GM19395 (cell line): ENCODE results near the gene SMIM45.

Experiments
- ATAC-seq: cut with Tn5 transposase; IDR thresholded peaks from one replicate; pipeline ENCODE4 v1.9.1; 2021; ENCODE audit warnings: mild to moderate bottlenecking, moderate library complexity; ENCODE audit not compliant: unreplicated experiment

SMIM45 gene

DNA sequence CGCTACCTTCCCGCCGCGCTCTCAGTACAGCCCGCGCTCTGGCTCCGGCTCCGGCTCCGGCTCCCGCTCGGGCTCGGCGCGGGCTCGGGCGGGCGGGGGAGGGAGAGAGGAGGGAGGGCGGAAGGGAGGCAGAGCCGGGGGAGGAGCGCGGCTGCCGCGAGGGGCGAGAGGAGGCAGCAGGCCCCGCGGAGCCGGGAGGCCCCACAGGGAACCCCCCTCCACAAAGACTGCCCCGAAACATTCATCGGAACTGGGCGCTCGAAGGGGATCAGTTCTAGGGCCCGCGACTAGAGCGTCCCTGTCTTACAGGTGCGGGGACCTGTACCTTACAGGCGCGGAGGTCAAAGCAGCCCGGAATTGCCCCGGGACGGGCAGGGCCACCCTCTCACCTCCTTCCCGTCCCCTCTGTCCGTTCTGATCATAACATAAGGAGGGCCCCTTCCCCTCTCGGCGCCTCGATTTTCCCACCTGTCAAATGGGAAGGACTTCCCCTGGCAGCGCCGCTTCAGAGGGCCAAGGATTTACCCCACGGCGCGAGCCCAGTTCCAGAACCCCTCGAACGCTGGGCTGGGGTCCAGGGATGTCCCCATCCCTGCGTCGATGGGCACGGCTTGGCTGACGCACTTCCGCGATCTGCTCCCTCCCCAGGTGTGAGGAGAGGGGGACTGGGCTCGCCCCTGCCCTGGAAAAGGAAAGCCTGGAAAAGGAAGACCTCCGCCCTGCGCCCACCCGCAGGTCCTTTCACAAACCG, 36.7 kb upstream of the SMIM45 start, which contains the start of gene SHISA8:
TSS of gene SHISA8 (minus strand) at position 40 of the 751 bp plus-strand sequence. CDS start 407 bp downstream, outside the sequence.
- ATAC-seq: no peak

DNA sequence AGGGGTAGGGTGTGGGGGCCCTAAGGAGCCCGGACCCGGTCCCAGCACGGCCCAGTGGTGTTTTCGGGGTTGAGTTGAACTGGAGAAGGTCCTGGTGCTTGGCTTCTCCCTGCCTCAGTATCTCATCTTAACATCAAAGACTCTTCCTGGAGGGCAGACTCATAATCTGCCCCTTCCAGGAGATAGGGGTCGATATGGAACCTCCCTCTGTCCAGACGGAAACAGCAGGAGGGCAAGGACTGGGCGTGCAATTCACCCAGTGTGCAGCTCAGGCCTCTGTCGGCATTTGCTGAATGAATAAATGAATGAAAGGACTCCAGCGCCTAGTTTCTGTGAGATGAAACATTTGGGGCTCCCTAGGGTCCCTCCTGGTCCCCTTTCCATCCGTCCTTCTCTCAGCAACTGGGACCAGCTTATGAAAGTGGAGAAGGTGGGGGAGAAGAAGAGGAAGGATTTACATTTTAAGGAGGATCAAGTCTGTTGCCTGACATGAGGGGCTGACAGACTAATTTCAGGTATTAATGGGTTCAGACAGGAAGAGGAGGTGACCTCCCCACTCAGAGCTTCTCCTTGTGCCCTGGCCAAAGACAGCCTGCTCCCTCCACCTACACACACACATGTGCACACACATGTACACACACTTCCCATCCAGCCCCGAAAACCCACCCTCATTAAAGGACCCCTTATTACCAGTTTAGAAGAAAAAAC, 36.0 kb upstream of the SMIM45 start:
- no peak for ATAC-seq

DNA sequence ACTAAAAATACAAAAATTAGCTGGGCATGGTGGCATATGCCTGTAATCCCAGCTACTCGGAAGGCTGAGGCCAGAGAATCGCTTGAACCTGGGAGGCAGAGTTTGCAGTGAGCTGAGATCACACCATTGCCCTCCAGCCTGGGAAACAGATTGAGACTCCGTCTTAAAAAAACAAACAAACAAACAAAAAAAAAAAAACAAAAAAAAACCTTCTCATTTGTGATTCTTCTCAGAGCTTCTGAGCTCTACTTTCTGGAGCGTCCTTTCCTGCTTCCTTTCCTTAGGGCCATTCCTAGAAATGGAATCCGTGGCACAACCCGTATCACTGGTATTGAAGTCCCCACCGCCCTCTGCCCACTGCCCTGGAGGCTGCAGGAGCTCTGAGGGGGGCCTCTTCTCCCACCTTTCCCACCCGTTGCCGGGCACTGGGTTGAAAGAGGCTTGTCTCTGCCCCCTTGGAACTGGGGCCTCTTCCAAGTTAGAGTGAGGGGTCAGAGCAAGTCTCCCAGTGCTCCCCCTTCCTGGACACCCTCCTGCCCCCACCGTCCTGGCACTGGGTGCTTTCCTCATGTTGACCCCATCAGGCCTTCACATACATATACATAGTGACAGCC, 35.1 kb upstream of the SMIM45 start:
- ATAC-seq: no peak

DNA sequence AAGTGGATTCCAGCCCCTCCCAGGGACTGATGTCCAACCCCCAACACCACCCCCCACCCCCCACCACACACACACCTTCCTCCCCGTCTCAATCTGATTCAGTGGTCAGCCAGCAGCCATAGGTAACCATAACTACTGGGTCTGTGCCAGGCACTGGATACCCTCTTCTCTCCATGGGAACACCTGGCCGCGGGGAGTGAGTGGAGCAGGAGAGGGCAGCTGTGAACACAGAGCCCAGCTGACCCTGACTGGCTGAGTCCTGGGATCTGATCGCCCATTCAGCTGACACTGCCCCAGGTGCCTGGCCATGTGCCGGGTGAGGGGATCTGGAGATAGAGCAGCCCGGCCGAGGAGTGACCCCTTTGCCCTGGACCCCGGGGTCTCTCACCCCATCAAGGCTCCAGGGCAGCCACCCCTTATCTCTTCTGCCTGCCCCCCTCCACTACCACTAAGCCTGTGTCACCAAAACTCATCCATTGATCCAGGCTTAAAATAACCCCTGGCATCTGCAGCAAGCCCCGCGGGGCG, 34.5 kb upstream of the SMIM45 start:
- ATAC-seq: no peak

DNA sequence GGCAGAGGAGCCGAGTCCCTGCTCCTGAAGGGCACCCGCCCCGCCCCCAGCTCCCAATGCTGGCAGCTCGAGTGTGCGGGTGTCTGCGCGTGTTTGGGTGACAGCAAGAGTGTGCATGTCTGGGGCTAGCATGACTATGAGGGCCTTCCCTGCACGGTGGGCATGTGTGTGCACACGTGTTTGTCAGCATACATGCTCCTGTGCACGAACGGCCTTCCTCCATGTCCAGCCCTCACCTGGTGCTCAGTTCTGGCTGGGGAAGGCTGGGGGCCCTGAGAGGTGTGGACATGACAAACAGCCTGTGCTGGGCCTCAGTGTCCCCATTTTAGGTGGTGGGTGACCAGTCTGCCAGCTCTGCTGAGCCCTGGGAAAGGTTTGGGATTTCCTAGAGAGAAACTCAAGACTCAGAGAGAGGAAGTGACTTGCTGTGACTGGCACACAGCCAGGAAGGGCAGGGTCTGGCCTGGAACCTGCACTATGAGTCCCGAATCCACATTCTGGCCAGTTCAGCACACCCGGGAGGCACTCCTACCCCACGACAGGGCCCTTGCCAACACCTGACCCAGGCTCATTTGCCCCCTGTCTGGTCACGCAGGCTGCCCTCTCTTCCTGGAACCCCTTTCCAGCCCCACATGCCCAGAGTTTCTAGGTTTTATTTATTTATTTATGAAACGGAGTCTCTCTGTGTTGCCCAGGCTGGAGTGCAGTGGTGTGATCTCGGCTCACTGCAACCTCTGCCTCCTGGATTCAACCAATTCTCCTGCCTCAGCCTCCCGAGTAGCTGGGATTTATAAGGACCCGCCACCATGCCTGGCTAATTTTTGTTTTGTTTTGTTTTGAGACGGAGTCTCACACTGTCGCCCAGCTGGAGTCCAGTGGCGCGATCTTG, 33.8 kb upstream of the SMIM45 start:
- ATAC-seq: no peak

DNA sequence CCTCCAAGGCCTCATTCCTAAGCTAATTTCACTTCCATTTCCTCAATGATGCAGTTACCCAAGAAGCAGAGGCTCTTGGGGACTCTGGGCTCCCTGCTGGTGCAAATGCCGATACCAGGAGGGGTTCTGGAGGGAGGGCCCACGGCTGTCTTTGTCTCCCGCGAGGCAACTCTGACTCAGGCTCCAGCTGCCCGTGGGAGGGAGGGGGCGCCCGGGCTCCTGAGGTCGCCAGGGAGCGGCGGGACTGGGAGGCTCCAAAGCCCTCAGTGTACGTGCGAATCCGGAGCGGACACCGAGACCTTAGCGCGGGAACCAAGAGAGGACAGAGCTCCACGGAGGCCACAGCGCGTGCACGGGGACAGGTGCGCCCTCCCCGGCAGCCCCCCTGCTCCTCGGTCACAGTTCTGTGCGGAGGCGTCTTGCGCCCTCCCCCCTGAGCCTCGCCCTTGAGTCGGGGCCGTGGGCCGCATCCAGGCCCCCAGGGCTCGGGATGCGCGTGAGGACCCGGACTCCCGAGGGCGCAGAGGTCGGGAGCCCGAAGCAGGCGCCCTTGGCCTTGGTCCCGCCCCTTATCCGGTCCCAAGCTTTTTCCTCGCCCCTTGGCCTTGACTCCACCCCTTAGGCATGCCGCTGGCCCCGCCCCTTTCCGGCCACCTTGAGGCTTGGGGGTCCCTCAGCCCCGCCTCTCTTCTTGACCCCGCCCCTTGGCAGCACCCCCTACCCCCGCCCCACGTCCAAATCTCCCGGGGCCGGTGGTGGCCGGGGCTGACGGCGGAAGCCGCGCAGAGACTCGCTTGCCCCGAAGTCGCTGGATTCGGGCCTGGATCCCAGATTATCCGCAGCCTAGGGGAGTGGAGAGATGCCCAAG, 32.4 kb upstream of the SMIM45 start:
- ATAC-seq: peak; percentile 45

DNA sequence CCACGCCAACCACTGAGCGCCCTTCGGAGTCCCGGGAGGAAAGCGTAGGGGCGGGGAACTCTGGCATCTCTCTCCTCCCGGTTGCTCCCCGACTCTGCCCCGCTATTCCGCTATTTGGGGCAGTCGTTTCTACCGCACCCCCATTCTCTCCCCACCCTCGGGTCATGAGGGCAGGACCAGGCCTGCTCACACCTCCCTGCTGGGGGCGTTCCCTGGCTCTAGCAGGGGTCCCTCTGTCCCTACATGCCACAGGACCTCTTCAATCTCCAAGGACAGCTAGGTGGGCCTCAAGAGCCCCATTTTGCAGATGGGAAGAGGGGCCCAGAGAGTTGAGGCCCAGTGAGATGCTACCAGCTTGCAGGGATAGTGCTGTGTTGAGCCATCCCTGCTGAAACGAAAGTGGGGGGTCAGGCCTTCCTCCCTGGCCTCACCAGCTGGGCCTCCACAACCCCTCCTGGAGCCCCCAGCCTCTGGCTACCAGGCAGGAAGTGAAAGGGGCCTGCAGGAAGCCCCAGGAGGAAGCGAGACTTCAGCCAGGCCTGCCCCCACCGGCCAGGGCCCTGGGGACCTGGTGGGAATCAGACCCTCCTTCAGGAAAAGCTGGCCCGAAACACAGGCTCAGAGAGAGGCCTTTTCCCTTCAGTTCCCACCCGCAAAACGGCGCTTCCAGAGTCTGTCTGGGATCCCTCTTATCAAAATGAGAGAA, 31.5 kb upstream of the SMIM45 start:
- peak; percentile 39 for ATAC-seq

DNA sequence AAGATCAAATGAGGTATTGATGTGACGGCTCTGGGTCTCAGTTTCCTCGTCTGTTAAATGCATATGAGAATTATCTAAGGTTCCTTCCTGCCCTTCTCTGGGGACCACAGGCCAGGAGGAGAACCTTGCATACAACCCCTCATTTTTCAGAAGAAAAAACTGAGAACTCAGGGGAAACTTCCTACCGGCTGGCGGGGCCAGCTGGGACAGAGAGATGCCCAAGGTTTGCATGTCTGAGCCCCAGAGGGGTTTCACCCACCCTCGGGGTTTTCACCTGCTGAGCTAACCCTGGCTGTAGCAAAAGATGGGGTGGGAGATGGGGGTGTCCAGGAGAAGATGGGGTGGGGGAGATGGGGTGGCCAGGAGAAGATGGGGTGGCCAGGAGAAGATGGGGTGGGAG, 29.6 kb upstream of the SMIM45 start:
- ATAC-seq: no peak

DNA sequence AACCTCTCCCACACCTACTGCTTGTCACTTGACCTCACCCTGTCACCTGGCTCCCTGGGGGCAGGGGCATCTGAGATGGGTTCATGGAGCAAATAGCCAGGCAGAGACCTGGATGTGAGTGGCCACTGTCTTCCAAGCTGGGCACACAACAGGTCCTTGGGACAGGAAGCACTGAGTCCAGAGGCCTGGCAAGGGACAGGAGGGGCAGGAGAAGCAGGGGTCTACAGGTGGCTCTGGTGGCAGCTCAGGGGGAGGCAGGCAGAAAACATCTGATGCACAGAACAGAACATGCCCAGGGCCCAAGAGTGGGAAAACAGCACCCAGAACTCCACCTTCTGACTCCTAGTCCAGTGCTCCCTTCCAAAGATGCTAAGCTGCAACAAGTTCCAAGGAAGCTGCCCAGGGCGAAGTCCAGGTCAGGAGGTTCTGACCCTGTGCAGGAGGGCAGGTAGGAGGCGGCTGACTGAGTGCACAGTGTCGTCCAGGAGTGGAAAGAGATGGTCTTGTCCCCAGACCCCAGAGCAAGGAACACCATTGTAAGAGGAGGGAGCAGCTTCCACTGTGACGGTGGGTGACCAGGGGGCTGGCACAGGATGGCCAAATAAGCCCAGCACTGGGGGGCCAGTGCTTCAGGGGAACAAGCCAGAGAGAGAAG, 28.9 kb upstream of the SMIM45 start:
- ATAC-seq: no peak

DNA sequence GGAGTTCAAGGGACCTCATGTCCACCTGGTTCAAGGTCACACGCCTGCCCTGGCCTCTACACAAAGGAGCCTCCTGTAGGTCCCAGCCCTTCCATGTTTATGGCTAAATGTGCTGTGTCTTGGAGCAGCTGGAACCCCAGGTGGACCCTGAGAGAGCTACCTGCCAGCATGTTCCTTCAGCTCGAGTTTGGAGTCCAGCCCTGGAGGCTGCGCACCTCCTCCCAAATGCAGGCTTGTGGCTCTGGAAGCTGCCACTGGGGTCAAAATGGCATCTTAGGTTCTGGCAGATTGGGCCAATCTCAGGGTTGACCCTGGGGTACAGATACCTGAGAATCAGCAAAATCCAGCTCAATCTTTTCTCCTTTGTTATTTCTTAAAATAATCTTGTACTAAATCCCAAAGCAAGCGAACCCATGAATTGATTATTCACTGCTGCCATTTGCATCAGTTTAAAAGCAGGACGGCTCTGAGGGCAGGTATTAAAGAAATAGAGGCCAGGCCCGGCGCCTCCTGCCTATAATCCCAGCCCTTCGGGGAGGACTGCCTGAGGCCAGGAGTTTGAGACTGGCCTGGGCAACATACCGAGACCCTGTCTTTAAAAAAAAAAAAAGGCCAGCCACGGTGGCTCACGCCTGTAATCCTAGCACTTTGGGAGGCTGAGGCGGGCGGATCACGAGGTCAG, 28.2 kb upstream of the SMIM45 start:
- no peak for ATAC-seq

DNA sequence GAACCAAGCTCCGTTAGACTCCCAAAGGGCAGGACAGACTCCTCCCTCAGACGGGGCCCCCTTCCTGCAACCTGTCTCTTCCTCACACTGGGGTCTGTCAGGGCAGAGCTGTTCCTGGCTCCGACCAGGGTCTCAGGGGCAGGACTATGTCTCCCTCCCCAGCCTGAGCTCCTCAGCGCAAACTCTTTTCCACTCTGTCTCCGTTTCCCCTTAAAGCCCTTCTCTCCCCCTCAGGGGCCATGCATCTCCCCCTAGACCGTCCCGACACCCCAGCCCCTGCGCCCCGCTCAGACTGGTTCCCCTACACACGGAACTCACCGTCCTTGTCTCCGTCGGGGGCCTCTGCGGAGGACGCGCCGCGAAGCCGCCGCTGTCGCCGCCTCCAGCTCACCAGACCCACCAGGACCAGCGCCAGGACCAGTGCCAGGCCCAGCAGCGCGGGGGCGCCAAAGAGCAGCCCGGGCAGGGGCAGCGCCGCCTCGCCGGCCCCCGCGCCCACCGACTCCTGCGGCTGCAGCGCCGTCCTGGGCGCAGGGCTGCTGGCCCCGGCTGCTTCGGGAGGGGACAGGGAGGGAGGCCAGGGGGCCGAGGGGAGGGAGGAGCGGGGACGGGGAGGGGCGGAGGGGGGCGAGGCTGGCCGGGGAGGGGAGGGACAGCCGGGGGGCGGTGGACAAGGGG, 26.0 kb upstream of the SMIM45 start:
- no peak for ATAC-seq

DNA sequence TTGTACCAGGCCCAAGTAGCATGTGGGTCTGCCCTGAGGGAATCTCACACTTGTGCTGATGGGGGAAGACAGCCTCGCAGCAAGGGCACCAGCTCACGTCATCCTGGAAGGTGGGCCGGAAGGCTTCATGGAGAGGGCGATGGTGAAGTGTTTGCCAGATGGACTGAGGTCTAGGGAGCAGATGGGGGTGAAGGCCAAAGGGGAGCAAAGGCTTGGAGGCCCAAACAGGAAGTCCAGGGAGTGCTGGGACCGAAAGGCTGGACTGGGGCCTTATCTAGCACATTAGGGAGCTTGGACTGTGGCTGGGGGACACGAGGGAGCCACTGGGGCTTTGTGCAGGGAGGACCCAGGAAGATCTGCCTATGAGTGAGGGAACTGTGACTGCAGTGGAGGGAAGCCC, 24.1 kb upstream of the SMIM45 start:
- no peak for ATAC-seq

DNA sequence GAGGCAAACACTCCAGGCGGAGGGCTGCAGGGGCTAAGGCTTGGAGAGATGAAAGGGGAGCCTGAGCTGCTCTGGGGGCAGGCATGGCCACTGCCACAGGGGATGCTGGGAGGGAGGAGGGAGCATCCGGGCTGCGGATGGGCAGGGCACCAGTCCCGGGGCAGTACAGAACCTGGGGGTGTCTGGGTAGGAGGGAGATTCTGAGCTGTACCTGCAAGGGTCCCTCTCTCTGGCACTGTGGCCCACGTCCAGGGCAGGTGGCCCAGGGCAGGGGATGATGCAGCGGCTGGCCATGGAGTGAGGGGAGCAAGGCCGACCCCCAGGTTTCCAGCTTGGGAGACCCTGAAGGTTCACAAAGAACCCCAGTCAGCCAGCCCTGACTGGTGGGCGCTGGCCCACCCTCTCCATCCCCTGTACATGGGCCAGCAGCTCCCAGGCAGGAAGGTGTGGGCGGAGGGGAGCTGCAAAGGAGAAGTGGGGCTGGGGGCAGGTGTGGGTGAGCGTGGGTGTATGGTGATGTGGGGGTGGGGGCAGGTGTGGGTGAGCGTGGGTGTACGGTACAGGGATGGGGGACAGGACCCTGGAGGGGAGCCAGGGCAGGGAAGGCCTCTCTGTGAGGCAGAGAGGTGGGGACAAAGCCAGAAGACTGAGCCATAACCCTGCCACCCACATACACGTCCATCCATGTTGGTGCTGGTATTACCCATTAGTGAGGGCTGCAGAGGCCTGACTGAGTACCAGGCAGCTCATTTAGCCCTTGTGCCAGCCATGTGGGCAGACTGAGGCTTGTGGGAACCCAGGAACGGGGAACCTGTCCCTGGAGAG, 23.1 kb upstream of the SMIM45 start:
- no peak for ATAC-seq

DNA sequence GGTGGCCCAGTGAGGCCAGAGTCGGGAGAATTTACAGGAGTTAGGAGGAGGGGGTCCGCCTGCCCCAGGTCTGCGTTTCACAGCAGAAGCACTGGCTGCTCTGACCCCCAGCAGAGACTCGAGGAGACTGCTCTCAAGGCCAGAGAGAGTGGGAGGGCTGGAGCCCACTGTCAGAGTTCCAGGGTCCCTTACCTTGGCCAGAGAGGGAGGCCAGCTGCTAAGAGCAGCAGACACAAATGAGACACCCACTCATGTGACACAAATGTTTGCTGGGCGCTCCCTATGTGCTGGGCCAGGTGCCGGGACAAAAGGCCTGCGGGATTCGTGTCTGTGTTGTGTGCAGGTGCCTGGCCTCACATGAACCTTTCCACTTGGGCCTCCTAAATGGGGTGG, 22.5 kb upstream of the SMIM45 start:
- ATAC-seq: no peak

DNA sequence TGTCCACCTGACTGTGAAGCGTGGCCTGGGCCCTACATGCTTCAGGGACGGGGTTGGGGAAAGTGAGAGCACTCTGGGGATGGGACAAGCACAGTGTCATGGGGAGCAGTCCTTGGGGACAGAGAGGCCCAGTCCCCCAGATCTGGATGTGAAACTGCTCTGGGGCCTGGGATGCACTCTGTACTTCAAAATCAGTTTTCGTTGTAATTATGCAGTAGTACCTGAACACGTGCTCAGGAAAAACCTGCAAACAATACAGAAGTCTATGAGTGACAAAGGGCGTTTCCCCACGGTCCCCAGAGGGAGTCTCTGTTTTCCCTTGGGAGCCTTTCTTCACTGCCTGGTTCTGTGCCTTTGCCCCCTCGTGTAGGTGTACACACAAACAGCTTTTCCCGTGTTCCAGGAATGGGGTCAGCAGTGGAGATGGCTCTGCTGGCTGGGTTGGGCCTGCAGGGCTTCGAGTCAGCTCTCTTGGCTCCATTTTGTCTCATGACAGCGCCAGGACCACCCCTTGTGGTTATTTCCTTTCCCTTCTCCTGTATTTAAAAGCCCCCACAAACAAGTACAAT, 20.2 kb upstream of the SMIM45 start:
- no peak for ATAC-seq

DNA sequence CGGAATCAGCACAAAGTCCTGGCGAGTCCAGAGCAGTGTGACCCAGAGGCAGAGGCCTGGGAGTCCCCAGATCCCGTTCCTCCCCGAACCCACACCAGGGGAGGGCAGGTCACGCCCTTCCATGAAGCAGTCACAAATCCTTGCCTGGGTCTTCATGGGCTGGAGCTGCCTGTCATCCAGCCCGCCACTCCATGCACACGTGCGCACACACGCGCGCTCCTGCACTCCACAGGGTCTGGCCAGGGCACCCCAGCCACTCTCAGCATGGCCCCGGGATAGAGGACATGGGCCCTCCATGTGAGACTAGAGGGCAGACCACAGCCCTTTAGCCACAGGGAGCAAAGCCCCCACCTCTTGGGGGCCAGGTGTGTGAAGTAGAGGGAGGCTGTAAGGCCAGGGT, 19.6 kb upstream of the SMIM45 start:
- no peak for ATAC-seq
